AG08395 (cell line): Measurements from ENCODE around the gene RARA.

Experiments used
- DNase-seq: peaks from one replicate; pipeline ENCODE4 v3.0.0; 2012; ENCODE audit warnings: mixed read lengths, low spot score

Gene RARA

DNA sequence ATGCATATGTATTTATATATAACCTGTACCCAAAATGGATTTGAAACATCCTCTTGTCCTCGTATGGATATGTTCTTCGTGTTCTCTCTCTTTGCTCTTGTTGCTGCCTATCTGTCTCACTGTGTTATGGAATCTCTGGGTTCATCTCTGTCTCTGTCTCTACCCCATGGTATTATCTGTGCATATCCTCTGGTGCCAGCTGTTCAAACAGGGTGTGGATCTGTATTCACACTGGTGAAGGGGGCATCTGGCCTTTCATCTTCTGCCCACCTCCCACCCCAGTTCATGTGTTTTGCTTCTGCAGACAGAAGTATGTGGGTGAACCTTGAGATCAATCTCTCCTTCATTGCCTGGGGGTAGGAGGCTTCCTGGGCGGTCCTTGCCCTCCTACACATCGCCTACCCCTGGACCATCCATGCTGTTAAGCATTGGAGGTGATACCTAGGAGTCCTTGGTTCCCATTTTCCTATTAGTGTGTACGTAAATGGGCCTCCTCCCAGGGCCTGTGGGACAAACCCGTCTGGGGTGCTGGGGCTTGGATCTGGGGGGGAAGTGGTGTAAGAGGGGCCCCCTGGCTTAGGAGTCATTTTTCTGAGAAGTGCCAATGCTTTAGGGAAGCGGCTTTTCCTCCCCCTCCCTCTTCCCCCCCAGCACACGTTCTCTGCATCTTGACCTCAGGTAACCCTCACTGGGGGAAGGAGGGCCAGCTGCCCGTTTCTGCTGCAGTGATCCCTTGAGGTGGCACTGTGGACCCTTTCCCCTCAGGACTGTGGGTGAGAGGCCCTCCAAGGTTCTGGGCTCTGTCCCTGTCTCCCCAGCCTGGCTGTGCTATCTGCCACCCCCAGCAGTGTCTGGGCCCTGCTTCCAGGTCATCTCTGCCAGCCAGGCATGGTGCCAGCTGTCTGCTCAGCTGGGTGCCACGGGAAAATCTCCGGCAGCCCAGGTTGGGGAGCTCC is 21.1 kb downstream of the RARA start:
- DNase-seq: no peak

DNA sequence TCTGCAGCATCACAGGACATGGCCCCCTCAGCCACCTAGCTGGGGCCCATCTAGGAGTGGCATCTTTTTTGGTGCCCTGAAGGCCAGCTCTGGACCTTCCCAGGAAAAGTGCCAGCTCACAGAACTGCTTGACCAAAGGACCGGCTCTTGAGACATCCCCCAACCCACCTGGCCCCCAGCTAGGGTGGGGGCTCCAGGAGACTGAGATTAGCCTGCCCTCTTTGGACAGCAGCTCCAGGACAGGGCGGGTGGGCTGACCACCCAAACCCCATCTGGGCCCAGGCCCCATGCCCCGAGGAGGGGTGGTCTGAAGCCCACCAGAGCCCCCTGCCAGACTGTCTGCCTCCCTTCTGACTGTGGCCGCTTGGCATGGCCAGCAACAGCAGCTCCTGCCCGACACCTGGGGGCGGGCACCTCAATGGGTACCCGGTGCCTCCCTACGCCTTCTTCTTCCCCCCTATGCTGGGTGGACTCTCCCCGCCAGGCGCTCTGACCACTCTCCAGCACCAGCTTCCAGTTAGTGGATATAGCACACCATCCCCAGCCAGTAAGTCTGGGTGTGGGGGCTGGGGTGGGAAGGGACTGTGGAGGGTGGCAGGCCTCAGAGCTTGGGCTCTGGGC is 22.0 kb downstream of the RARA start:
- DNase-seq: no peak

DNA sequence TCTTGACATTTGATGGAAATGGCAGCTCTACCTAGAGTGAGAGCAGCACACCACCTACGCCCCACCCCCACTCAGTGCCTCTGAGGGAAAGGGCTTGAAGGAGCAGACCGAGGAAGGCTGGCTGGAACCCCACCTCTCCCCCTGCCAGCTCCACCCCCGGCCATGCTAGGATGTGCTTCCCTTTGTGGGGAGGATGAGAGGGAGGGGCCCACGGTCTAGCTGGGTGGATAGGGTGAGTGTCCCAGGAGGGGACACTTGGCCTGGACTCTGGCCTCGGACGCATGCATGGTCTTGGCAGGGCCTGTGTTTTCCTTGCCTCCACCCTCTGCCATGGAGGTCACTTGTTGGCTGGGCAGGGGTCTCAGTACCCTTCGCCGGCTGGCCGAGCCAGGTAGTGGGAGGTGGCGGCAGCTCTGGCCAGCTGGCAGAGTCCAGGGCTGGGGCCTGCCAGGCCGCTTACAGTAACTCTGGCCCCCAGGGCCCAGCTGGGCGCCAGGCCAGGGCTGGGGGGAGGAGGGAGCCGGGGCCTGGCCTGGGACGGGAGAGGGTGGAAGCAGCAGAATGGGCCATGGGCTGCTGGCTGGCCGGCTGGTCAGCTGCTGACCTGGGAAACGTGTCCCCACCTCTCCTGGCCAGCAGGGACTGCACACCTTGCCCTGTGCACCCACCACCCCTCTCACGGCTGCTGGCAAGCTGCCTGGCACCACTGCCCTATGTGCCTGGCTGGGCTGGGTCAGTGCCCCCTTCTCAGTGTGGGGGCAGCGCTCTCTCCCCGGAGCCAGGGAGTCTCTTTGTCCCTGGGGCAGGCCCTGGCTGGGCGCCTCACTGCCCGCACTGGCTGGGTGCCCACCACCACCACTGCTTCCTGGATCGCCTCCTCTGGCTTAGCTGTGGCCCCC is 23.0 kb downstream of the RARA start:
- peak; percentile 79 for DNase-seq

DNA sequence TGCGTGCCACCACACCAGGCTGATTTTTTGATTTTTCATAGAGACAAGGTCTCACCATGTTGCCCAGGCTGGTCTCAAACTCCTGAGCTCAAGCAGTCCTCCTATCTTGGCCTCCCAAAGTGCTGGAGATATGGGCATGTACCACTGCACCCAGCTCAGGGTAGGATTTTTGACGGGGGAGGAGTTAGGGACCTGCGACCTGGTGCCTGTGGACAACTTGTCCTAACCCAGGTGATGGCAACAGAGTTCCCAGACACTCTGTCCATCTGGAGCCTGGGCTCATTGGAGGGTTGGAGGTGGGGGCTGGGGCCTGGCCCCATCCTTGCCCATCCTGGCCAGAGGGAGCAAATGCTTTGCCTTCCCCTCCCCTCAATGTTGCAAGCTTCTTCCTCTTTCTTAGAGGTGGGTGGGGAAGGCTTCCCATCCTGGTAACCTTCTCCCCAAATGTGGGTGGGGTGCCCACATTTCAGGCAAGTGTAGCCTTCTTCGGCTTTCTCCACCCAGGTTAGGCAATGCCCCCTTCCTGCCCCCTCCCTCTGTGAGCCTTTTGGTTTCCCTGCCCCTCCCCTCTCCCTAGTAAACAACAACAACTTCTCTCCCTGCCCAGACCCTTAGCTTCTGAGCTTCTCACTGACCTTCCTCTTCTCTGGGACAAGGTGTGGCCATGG is 24.9 kb downstream of the RARA start:
- DNase-seq: no peak

DNA sequence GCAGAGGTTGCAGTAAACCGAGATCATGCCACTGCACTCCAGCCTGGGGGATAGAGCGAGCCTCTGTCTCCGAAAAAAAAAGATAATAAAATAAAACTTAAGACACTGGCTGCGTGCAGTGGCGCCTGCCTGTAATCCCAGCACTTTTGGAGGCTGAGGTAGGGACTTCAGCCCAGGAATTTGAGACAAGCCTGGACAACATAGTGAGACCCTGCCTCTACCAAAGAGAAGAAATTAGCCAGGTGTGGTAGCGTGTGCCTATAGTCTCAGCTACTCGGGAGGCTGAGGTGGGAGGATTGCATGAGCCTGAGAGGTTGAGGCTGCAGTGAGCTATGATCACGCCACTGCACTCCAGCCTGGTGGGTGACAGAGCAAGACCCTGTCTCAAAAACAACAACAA is 26.6 kb downstream of the RARA start:
- DNase-seq: no peak

DNA sequence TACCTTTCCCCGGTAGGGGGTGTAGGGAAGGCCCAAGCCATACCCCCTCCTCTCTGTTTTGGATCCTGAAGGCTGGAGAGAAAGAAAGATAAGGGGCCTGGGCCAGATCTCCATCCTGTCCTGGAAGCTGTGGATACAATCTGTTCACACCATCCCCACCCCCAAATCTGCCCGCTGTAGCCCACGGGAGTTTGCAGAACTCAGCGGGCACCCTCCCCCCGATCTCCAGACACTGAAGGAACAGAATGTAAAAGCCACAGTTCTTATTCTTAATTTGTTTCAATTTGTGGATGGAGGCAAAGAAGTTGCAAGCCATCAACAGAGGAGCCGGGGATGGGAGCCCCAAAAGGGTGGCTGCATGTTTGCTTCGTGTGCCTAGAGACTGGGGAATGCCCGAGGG is 28.4 kb downstream of the RARA start:
- no peak for DNase-seq

DNA sequence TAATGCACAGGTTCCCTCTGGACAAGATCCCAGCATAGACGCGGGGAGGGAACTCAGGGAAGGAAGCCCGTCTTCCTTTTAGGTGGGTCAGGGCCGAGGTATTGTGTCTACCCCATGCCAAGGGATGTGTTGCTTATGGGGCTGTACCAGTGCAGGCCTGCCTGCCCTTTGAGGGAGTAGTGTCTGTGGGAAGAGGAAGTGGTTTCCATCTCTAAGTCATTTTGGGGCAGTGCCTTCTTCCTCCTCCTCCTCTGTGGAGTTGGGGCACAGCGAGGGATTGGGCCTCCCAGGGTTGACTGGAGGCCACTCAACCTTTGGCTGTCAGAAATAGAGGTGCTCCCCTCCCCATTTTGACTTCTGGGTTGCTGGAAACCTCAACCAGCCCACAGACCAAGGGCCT is 29.1 kb downstream of the RARA start:
- DNase-seq: no peak

DNA sequence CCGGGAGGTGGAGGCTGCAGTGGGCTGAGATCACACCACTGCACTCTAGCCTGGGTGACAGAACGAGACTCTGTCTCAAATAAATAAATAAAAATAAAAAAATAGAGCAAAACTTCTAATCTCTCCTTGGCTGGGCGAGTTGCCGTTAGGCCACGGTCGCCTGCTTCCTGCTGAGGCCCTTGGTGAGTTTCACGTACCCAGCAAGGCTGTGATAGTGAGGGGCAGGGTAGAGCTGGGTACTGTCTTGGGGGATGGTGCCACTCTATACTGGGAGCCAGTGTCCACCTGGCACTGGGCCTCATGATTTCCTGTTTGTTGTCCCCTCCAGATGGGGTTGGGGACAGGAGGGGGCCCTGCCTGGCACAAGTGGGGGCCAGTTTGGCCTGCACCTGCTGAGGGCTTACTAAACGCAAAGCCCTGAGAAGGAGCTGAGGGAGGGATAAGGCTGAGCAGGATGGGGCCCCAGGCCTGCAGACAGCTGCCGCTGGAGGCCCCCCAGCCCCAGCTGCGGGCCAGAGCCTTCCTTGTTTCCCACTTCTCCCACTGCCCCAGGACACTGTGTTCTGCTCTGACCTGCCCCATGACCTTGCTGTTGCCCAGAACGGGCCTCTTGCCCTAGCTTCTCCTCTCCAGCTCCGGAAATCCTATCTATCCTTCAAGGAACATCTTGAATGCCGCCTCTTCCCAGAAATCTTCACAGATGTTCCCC is 30.1 kb downstream of the RARA start:
- DNase-seq: no peak

DNA sequence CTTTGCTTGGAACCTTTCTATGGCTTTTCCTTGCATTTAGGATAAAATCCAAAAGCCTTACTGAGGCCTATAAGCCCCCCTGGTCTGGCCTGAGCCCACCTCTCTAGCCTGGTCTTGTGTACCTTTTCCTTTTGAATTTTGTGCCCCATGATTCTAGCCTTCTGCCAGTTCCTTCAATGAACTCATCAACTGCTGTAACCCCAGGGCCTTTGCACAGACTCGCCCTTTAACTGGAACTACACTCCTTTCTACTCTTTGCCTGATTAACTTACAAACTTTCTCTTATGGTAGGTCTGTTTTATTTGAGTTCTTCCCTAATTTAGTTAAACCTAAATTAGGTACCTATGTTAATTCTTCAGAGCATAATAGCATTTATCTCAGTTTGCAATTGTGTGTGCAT is 31.3 kb downstream of the RARA start:
- no peak for DNase-seq

DNA sequence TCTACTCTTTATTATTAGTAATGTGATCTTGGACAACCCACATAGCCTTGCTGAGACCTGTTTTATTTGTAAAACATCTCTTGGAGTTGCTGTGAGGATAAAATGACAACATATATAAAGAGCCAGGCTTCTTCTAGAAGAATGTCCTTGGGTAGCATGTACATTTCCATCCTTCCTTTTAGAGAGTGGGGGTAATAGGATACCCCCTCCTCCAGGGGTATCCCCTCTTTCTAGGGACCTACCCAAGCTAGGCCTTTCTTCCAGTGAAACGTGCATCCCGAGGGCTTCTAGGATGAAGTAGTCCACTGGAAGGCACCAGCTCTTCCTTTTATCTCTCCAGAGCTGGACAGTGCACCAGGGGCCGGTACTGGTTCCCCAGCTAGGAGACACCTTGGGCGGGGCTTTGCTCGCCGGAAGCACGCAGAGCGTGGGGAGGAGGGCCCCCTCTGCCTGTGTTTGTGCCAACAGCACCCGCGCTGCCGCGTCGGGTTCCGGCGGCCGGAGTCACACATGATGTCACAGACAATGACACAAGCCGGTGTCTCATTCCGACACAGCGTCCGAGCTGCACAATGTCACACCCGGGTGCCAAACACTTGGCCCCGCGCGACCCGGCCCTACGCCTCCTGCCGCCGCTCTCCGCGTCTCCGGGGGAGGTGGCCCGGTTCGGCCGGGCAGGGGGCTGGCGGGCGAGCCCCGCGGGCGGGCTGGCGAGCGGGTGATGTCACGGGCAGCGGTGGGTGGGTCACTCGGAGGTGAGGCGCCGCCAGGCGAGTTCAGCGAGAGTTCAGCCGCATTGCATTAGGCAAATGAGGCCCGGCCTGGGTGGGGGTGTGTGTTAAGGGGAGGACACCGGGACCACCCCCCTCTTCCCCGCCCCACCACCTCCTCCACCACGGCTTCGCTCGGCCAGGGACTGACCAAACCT is 32.2 kb downstream of the RARA start:
- peak; percentile 82 for DNase-seq

DNA sequence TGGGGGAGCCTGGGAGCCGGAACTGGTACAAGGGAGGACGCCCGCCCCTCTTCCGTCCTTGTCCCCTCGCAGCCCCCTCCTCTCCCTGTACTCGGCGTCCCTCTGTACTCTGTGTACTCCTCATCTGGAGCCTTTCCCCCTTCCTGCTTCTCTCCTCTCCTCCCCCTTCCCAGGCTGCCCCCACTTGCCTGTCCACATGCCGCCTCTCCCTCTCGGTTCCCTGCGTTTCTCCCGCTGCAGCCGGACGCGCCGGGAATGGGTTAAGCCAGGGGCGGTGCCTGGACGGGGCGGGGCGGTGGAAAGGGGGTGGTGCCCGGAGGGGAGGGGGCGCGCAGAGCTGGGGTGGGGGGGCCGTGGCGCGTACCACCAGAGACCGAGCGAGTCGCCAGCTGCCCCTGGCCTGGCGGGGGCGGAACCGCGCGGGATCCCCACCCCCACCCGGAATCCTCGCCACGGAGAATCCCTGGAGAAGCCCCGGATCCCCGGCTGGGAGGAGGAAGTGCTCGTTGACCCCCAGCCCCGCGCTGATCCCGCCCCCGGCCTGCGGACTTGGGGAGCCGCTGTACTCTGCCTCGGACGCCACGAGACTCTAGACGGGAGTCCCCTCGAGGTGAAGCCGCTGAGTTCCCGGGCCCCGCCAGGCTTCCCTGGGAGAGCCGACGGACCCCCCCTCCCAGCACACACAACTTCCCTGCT is 33.0 kb downstream of the RARA start:
- peak; percentile 70 for DNase-seq

DNA sequence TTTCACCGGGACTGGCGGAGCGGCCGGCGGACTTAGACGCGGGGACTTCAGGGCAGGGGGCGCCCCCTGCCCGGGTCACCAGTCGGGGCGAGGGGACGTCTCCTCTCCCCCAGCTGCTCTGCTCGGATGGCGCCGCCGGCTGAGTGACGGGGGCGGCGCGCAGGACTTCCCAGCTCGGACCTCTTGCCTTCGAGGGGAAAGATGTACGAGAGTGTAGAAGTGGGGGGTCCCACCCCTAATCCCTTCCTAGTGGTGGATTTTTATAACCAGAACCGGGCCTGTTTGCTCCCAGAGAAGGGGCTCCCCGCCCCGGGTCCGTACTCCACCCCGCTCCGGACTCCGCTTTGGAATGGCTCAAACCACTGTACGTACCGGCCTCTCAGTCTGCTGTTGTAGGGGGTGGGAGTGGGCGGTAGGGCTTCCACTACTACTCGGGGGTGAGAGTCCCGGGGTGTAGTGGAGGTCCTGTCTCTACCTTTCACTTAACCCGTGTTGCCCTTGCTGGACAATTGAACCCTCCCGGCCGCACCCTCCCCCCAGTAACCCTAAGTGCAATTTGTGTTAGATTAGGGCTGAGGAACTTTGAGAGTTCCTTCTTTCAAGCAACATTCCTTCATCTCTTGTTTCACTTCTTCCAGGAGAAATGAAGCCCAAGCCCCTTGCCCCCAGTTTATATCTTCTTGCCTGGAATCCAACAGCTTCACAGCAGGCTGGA is 33.7 kb downstream of the RARA start:
- DNase-seq: no peak

DNA sequence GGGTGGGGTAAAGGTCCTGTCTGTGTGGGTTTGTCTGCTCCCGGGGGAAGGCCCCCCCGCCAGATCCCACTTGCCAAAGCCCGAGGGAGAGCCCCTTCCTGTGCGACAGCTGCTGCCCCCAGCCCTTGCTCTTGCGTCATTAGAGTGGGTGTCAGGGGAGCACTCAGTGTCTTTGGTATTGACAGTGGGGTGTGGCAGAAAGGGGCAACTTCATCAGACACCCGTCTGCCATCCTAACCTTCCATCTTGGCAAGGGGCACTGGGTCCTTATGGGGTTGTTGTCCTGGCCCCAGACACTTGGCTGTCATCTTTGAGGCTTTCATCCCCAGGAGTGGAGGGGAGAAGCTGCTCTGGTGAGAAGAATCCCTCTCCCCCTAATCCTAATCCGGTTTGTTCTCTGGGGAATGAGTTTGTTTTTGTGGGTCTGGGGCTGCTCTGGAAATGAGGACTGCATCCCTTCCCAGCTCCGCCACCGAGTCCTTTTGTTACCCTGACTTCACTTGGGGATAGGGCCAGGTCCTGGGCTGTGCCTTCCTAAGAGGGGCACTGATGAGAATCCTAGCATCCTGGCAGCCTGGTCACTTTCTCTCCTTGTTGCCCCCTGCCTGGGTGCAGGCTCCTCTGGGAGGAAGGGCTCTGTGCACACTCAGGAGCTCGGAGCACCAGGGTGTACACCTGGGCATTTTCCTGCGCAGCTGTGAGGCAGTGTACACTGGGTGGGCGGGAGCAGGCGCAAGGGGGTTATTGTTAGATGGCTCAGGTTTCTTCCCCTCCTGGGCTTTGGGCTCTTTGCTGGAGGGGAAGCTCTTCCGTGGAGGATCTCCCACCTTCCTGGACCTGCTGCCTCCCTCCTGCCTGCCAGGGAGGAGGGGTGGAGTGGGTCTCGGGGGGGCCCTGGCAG is 34.5 kb downstream of the RARA start:
- DNase-seq: no peak

DNA sequence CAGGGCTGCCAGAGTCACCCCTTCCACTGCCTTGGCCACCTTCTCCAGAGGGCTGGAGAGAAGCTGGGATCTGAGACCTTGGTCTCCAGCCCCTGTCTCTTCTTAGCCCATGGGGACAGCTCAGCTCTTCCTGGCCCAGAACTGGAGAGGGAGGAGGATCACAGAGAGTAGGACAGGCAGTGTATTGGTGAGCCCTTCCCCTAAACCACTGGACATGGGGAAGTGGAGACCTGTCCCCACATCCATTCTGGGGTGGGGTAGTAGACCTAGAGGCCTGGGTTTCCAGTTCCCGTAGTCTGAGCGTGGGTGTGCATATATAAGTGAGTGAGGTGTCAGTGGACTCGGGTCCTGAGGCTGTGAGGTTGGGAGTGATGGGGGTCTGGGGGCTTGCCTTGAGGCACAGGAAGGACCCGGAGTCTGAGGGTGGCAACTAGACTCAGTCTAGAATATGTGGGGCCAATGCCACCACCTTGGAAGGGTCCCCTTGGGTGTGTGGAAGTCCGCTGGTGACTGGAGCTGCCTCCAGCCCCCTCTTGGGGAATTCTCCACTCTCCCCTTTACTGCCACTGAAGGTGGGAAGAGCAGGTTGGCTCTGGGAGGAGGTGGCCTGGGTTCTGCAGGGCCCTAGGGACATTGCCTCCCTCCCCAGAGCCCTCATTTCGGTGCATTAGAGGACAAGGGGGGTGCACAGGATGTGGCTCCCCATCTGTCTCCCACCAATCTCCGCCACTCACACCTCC is 35.6 kb downstream of the RARA start:
- DNase-seq: no peak

DNA sequence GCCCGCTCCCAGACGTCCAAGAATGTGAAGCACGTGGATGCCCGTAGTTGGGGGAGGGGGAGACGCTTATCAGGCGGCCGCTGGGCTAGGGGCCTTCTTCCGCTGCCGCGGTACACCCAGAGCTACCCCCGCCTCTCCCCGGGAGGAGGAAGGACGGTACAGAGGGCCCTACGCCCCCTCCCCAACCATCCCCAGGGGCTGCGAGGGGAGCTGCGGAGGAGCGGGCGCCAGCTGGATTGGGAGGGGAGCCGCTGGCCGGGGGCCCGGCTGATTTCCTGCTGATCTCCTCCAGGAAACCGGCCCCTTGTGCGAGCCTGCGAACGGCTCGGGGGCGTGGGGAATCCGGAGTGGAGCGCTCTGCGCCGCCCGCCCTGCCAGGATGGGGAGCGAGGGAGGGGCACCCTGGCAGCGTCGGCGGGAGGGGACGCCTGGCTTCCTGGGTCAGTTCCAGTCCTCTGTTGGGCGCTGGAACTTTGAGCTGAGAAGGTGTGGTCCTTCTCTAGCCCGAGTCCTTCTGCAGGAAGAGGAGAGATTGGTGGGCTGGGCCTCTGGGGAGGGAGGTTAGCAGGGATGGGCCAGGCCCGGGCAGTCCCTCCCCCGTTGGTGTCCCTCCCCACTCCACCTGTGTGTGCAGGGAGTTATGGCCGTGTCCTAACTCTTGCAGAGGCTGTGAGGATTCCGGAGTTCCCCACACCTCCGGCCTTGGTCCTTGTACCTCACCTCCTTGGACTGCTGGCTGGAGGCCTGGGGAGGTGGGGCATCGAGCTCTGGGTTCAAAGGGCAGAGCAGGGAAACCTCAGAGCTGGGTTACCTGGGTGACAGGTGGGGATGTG is 36.4 kb downstream of the RARA start:
- DNase-seq: no peak
